Panc1 (cell line): ENCODE results near the gene DNM3.

Source experiments
- CTCF ChIP-seq: fragments of 450-650 bp; IDR thresholded peaks from 2 replicates; pipeline ENCODE4 v1.5.1; 2017; ENCODE audit warnings: mild to moderate bottlenecking
- POLR2AphosphoS5 ChIP-seq: IDR thresholded peaks from 2 replicates; pipeline ENCODE4 v1.6.1; 2012; ENCODE audit warnings: mild to moderate bottlenecking, low read depth, low read length, moderate library complexity
- TCF7L2 ChIP-seq: IDR thresholded peaks from 2 replicates; pipeline ENCODE4 v1.6.1; 2011; ENCODE audit warnings: mild to moderate bottlenecking, low read depth, low read length, inconsistent platforms

- TF ChIP-seq POLR2AphosphoS5 (no peak), TCF7L2 (no peak), CTCF (no peak)
Observed at GRCh38 chr1:172139196-172139595, 297.9 kb downstream of the DNM3 start.
